SK-N-SH treated with all-trans-retinoic acid at 6 μM for 48 hours (cell line): ENCODE results near the gene RETREG3.
"Not testable (repeated sequence)": the region's sequence is repeated elsewhere in the genome, so short reads cannot be mapped to it uniquely, and the experiment has no call there.

Source experiments
- ATAC-seq: fragments of 200-7000 bp; cut with Tn5 transposase; 3 replicates; pipeline ENCODE4 v1.9.1; 2020; ENCODE audit warnings: mild to moderate bottlenecking, moderate library complexity
- ARNTL ChIP-seq: fragments of 450-650 bp; formaldehyde crosslinking; IDR thresholded peaks from 2 replicates; pipeline ENCODE4 v1.5.0; 2020; ENCODE audit warnings: low read depth, mild to moderate bottlenecking, moderate library complexity, borderline replicate concordance
- BACH2 ChIP-seq: fragments of 250-450 bp; sonication (Bioruptor Pico); IDR thresholded peaks from 2 replicates; pipeline ENCODE4 v1.9.0; 2021; ENCODE audit warnings: mild to moderate bottlenecking, borderline replicate concordance
- CSDC2 ChIP-seq: fragments of 250-450 bp; sonication (Bioruptor Pico); IDR thresholded peaks from 2 replicates; pipeline ENCODE4 v1.5.0; 2020; ENCODE audit warnings: mild to moderate bottlenecking, moderate library complexity
- ESRRG ChIP-seq: fragments of 250-450 bp; sonication (Bioruptor Pico); IDR thresholded peaks from 2 replicates; pipeline ENCODE4 v1.6.1; 2021; ENCODE audit warnings: mild to moderate bottlenecking
- GLIS3 ChIP-seq: fragments of 250-450 bp; sonication (Bioruptor Pico); IDR thresholded peaks from 2 replicates; pipeline ENCODE4 v1.5.0; 2020; ENCODE audit warnings: mild to moderate bottlenecking, moderate library complexity
- ISL1 ChIP-seq: fragments of 250-450 bp; sonication (Bioruptor Pico); IDR thresholded peaks from 2 replicates; pipeline ENCODE4 v2.1.2; 2022; ENCODE audit warnings: mild to moderate bottlenecking, moderate library complexity
- OSR1 ChIP-seq: fragments of 250-450 bp; sonication (Bioruptor Pico); IDR thresholded peaks from 2 replicates; pipeline ENCODE4 v1.8.0; 2022; ENCODE audit warnings: moderate library complexity, mild to moderate bottlenecking, inconsistent platforms
- POU6F1 ChIP-seq: fragments of 250-450 bp; sonication (Bioruptor Pico); IDR thresholded peaks from 2 replicates; pipeline ENCODE4 v1.8.0; 2021; ENCODE audit warnings: low read depth, mild to moderate bottlenecking, moderate library complexity, borderline replicate concordance
- PPARA ChIP-seq: fragments of 250-450 bp; sonication (Bioruptor Pico); IDR thresholded peaks from 2 replicates; pipeline ENCODE4 v1.5.0; 2020; ENCODE audit warnings: mild to moderate bottlenecking, borderline replicate concordance
- RARB ChIP-seq: fragments of 250-450 bp; sonication (Bioruptor Pico); IDR thresholded peaks from 2 replicates; pipeline ENCODE4 v1.8.0; 2021; ENCODE audit warnings: mild to moderate bottlenecking, moderate library complexity
- SNAI2 ChIP-seq: fragments of 250-450 bp; sonication (Bioruptor Pico); IDR thresholded peaks from 2 replicates; pipeline ENCODE4 v1.5.0; 2020; ENCODE audit warnings: mild to moderate bottlenecking, moderate library complexity
- TCF4 ChIP-seq: fragments of 250-450 bp; sonication (Bioruptor Pico); IDR thresholded peaks from 2 replicates; pipeline ENCODE4 v1.8.0; 2021; ENCODE audit warnings: mild to moderate bottlenecking, moderate library complexity, borderline replicate concordance
- TSHZ2 ChIP-seq: fragments of 250-450 bp; sonication (Bioruptor Pico); IDR thresholded peaks from 2 replicates; pipeline ENCODE4 v1.5.0; 2020; ENCODE audit warnings: mild to moderate bottlenecking, moderate library complexity
- ZC3H10 ChIP-seq: fragments of 250-450 bp; sonication (Bioruptor Pico); IDR thresholded peaks from 2 replicates; pipeline ENCODE4 v1.5.1; 2021; ENCODE audit warnings: mild to moderate bottlenecking, moderate library complexity
- ZFP3 ChIP-seq: fragments of 250-450 bp; sonication (Bioruptor Pico); IDR thresholded peaks from 2 replicates; pipeline ENCODE4 v1.5.0; 2020; ENCODE audit warnings: mild to moderate bottlenecking, moderate library complexity
- ZFP30 ChIP-seq: fragments of 450-650 bp; formaldehyde crosslinking; IDR thresholded peaks from 2 replicates; pipeline ENCODE4 v1.5.0; 2022; ENCODE audit warnings: mild to moderate bottlenecking, moderate library complexity
- ZNF565 ChIP-seq: fragments of 450-650 bp; formaldehyde crosslinking; conservative IDR thresholded peaks from 2 replicates; pipeline ENCODE4 v1.5.0; 2020; ENCODE audit warnings: low read depth, mild to moderate bottlenecking, moderate library complexity
- ZNF70 ChIP-seq: fragments of 450-650 bp; formaldehyde crosslinking; IDR thresholded peaks from 2 replicates; pipeline ENCODE4 v1.5.0; 2020; ENCODE audit warnings: mild to moderate bottlenecking, moderate library complexity
- ZNF8 ChIP-seq: fragments of 450-650 bp; formaldehyde crosslinking; IDR thresholded peaks from 2 replicates; pipeline ENCODE4 v1.5.0; 2020; ENCODE audit warnings: mild to moderate bottlenecking, moderate library complexity
- TF ChIP-seq, protein P1 (sequence below): fragments of 250-450 bp; sonication (Bioruptor Pico); IDR thresholded peaks from 2 replicates; pipeline ENCODE4 v1.8.0; 2020; ENCODE audit warnings: mild to moderate bottlenecking, moderate library complexity, borderline replicate concordance
- TF ChIP-seq, protein P2 (sequence below): fragments of 250-450 bp; sonication (Bioruptor Pico); IDR thresholded peaks from 2 replicates; pipeline ENCODE4 v1.5.1; 2021; ENCODE audit warnings: mild to moderate bottlenecking, moderate library complexity

The RETREG3 gene

DNA sequence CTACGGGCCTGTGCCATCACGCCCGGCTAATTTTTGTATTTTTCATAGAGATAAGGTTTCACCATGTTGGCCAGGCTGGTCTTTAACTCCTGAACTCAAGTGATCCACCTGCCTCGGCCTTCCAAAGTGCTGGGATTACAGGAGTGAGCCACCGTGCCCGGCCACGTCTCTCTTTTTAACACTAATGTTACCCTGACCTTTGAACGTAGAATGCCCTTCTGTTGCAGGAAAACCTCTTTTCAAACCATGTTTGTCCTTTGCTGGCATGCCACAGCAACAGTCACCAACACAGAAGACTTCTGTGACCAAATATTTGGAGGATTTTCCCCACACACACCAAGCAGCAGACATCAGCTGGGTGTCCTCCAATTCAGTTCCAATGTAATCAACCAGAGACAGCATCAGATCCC is 64.3 kb downstream of the RETREG3 start (continued):
- TF ChIP-seq TSHZ2 (CRISPR knock-in tag) (no peak), ZNF8 (CRISPR knock-in tag) (no peak), ARNTL (CRISPR knock-in tag) (no peak), ISL1 (no peak), SNAI2 (CRISPR knock-in tag) (no peak), CSDC2 (CRISPR knock-in tag) (no peak), GLIS3 (no peak)
- TF ChIP-seq, protein P1, sequence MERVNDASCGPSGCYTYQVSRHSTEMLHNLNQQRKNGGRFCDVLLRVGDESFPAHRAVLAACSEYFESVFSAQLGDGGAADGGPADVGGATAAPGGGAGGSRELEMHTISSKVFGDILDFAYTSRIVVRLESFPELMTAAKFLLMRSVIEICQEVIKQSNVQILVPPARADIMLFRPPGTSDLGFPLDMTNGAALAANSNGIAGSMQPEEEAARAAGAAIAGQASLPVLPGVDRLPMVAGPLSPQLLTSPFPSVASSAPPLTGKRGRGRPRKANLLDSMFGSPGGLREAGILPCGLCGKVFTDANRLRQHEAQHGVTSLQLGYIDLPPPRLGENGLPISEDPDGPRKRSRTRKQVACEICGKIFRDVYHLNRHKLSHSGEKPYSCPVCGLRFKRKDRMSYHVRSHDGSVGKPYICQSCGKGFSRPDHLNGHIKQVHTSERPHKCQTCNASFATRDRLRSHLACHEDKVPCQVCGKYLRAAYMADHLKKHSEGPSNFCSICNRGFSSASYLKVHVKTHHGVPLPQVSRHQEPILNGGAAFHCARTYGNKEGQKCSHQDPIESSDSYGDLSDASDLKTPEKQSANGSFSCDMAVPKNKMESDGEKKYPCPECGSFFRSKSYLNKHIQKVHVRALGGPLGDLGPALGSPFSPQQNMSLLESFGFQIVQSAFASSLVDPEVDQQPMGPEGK (CRISPR knock-in tag): no peak

GRCh38 chr17:42543190-42544079 is 65.7 kb downstream of the RETREG3 start:
- ATAC-seq: no peak

DNA sequence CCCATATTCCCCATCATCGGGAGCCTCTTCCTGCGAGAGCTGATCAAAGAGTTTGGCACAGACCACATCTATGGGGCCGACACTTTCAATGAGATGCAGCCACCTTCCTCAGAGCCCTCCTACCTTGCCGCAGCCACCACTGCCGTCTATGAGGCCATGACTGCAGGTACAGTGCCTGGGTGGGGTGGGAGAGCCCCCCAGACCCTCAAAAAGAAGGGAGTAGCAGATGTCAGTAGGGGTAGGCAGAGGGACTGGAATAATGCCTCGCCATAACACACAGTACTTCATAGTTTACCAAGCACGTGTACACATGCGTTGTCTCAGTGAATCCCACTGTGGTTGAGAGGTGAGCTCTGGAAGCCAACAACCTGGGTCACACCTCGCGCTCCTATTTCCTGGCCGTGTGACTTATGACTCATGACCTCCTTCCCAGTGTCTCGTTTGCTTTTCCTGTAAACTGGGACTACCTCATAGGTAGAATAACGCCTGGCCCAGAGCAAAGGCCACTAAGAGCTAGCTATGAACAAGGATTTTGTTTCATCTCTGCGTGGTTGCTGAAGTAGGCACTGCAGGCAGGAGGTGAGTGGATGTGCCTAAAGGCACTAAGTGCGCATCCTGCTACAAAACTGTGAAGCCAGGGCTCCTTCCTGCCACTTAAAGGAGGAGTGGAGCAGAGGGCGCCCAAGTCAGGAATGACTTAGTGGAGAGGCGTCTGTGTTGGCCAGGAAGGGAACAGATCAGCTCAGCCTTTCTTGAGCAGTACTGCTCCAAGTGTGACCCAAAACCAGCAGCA is 67.9 kb downstream of the RETREG3 start:
- no peak for TF ChIP-seq ZNF565 (CRISPR knock-in tag)
- no peak for TF ChIP-seq ZFP30
- TF ChIP-seq, protein P1 (CRISPR knock-in tag): no peak
- no peak for TF ChIP-seq ESRRG (CRISPR knock-in tag)
- TF ChIP-seq GLIS3: no peak
- TF ChIP-seq, protein P2, sequence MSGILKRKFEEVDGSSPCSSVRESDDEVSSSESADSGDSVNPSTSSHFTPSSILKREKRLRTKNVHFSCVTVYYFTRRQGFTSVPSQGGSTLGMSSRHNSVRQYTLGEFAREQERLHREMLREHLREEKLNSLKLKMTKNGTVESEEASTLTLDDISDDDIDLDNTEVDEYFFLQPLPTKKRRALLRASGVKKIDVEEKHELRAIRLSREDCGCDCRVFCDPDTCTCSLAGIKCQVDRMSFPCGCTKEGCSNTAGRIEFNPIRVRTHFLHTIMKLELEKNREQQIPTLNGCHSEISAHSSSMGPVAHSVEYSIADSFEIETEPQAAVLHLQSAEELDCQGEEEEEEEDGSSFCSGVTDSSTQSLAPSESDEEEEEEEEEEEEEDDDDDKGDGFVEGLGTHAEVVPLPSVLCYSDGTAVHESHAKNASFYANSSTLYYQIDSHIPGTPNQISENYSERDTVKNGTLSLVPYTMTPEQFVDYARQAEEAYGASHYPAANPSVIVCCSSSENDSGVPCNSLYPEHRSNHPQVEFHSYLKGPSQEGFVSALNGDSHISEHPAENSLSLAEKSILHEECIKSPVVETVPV (CRISPR knock-in tag): no peak
- no peak for TF ChIP-seq RARB
- TF ChIP-seq ZNF70 (CRISPR knock-in tag): no peak
- no peak for TF ChIP-seq ZNF8 (CRISPR knock-in tag)
- TF ChIP-seq ZFP3 (CRISPR knock-in tag): no peak
- no peak for TF ChIP-seq PPARA
- TF ChIP-seq ZC3H10 (CRISPR knock-in tag): no peak

More at GRCh38 chr17:42543190-42544079, 65.7 kb downstream of the RETREG3 start:
- TF ChIP-seq SNAI2 (CRISPR knock-in tag) (no peak), TCF4 (CRISPR knock-in tag) (no peak), PPARA (no peak), ZFP30 (no peak), ESRRG (CRISPR knock-in tag) (no peak), BACH2 (CRISPR knock-in tag) (no peak), ZFP3 (CRISPR knock-in tag) (no peak), CSDC2 (CRISPR knock-in tag) (no peak), ZNF70 (CRISPR knock-in tag) (no peak), ZNF565 (CRISPR knock-in tag) (no peak), ZNF8 (CRISPR knock-in tag) (no peak), POU6F1 (CRISPR knock-in tag) (no peak), OSR1 (CRISPR knock-in tag) (no peak)
- TF ChIP-seq, protein P2 (CRISPR knock-in tag): no peak

GRCh38 chr17:42540558-42540957 is 68.6 kb downstream of the RETREG3 start:
- ATAC-seq: not testable (repeated sequence)

More for the DNA sequence above, 67.9 kb downstream of the RETREG3 start:
- no peak for ATAC-seq
